RWPE2 (cell line): ENCODE measurements around the gene JUP.

Source experiments
- ATAC-seq: fragments of 200-7000 bp; cut with Tn5 transposase; 3 replicates; pipeline ENCODE4 v1.9.1; 2021; ENCODE audit warnings: low read depth
- DNase-seq: peaks from one replicate; pipeline ENCODE4 v3.0.0-alpha.2; 2020; ENCODE audit warnings: low spot score
- H3K27ac ChIP-seq: fragments of 450-650 bp; 2 replicates; pipeline ENCODE4 v1.5.1; 2017; ENCODE audit warnings: mild to moderate bottlenecking; ENCODE audit not compliant: poor library complexity, severe bottlenecking
- H3K27me3 ChIP-seq: fragments of 250-450 bp; sonication (Bioruptor Pico); 2 replicates; pipeline ENCODE4 v1.5.1; 2021; ENCODE audit warnings: mild to moderate bottlenecking, moderate library complexity; ENCODE audit not compliant: insufficient read depth, poor library complexity, severe bottlenecking
- H3K36me3 ChIP-seq: fragments of 250-450 bp; sonication (Bioruptor Pico); 2 replicates; pipeline ENCODE4 v1.5.1; 2020; ENCODE audit warnings: low read depth, mild to moderate bottlenecking, moderate library complexity
- H3K4me1 ChIP-seq: fragments of 250-450 bp; sonication (Bioruptor Pico); 2 replicates; pipeline ENCODE4 v1.5.1; 2021; ENCODE audit warnings: mild to moderate bottlenecking, moderate library complexity; ENCODE audit not compliant: insufficient read depth, poor library complexity, severe bottlenecking
- H3K4me3 ChIP-seq: fragments of 250-450 bp; sonication (Bioruptor Pico); 2 replicates; pipeline ENCODE4 v1.5.1; 2021; ENCODE audit warnings: mild to moderate bottlenecking, moderate library complexity; ENCODE audit not compliant: severe bottlenecking
- H3K9me3 ChIP-seq: fragments of 250-450 bp; sonication (Bioruptor Pico); 2 replicates; pipeline ENCODE4 v1.5.1; 2021; ENCODE audit warnings: mild to moderate bottlenecking, moderate library complexity; ENCODE audit not compliant: severe bottlenecking
- TF ChIP-seq, protein P1 (sequence below): fragments of 450-650 bp; IDR thresholded peaks from one replicate; pipeline ENCODE4 v1.5.1; 2017; ENCODE audit warnings: mild to moderate bottlenecking, moderate library complexity; ENCODE audit not compliant: poor library complexity, severe bottlenecking

JUP gene

DNA sequence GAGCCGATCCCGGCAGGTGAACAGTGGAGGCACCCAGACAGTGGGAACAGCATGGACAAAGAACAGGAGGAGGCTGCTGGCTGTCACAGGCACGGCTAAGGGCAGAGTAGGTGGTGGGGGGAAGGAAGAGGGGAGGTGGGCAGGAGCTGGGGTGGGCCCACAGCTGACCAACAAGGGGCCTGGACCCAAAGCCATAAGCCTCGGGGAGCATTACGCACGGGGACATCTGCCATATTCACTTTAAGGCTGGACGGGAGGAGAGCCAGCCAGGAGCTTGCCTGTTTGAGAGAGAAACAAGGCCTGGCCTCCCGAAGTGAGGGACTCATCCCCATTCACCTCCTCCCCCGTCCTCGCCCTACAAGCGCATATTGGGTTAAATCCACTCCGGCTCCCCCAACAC lies 32.4 kb downstream of the JUP start:
- no peaks in the 10 kb centered on the region for H3K9me3 ChIP-seq
- ATAC-seq (no peak), DNase-seq (no peak)
- no peak overlapping the region for H3K27ac ChIP-seq
- H3K4me1 ChIP-seq: no peaks in the 10 kb centered on the region
- TF ChIP-seq, protein P1, sequence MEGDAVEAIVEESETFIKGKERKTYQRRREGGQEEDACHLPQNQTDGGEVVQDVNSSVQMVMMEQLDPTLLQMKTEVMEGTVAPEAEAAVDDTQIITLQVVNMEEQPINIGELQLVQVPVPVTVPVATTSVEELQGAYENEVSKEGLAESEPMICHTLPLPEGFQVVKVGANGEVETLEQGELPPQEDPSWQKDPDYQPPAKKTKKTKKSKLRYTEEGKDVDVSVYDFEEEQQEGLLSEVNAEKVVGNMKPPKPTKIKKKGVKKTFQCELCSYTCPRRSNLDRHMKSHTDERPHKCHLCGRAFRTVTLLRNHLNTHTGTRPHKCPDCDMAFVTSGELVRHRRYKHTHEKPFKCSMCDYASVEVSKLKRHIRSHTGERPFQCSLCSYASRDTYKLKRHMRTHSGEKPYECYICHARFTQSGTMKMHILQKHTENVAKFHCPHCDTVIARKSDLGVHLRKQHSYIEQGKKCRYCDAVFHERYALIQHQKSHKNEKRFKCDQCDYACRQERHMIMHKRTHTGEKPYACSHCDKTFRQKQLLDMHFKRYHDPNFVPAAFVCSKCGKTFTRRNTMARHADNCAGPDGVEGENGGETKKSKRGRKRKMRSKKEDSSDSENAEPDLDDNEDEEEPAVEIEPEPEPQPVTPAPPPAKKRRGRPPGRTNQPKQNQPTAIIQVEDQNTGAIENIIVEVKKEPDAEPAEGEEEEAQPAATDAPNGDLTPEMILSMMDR: no peak
- H3K36me3 ChIP-seq: peaks cover 64% of the 10 kb centered on the region
- H3K4me3 ChIP-seq: no peak overlapping the region
- H3K27me3 ChIP-seq: no peaks in the 10 kb centered on the region

DNA sequence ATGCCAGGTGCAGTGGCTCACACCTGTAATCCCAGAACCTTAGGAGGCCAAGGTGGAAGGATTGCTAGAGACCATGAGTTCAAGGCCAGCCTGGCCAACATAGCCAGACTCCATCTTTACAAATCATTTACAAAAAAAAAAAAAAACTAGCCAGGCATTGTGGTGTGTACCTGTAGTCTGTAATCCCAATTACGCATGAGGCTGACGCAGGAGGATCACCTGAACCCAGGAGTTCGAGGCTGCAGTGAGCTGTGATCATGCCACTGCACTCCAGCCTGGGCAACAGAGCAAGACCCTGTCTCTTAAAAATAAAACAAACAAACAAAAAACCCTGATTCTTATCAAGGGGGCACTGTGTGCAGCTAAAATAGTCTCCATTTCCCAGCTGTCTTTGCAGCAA lies 35.2 kb downstream of the JUP start:
- no peak for ATAC-seq
- TF ChIP-seq, protein P1: no peak

DNA sequence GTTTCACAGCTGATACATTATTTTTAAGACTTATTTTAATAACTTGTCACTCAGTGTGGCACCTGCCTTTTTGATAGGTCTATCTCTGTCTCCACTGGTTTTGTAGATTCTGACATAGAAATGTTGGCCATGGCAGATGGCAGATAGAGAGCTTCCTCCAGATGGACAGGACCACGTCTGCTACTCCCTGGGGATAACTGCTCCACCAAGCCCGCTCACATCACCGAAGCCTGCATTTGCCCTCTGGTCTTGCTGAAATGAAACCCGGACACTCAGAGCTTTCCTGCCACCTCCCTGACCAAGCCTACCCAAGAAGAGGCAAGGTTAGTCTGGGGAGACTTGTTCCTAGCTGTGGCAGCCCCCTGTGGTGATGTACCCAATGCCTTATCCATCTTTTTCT lies 35.6 kb downstream of the JUP start:
- TF ChIP-seq, protein P1: no peak
- ATAC-seq (no peak), DNase-seq (no peak)
- H3K9me3 ChIP-seq: no peaks in the 10 kb centered on the region
- H3K27ac ChIP-seq: no peak overlapping the region
- no peaks in the 10 kb centered on the region for H3K4me1 ChIP-seq
- H3K36me3 ChIP-seq: peaks cover 34% of the 10 kb centered on the region
- no peak overlapping the region for H3K4me3 ChIP-seq
- no peaks in the 10 kb centered on the region for H3K27me3 ChIP-seq

More for the DNA sequence above, 35.2 kb downstream of the JUP start:
- Histone ChIP-seq H3K9me3 (no peaks in the 10 kb centered on the region), H3K27ac (no peak overlapping the region), H3K36me3 (peaks cover 38% of the 10 kb centered on the region), H3K27me3 (no peaks in the 10 kb centered on the region), H3K4me1 (no peaks in the 10 kb centered on the region), H3K4me3 (no peak overlapping the region)
- no peak for DNase-seq

DNA sequence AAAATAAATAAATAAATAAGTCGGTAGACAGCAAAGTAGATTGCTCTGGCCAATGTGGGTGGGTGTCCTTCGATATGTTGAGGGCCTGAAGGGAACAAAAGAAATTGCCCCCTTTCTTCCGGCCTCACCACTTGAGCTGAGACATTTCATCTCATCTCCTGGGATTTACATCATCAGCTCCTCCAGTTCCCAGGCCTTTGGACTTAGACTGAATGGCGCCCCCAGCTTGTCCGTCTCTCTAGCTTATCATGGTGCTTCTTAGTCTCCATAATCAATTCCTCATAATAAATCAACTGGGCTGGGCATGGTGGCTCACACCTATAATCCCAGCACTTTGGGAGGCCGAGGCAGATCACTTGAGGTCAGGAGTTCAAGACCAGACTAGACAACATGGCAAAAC lies 38.2 kb downstream of the JUP start:
- DNase-seq: no peak
- no peak for ATAC-seq
- Histone ChIP-seq H3K27me3 (no peaks in the 10 kb centered on the region), H3K4me3 (no peak overlapping the region), H3K27ac (no peak overlapping the region), H3K9me3 (no peaks in the 10 kb centered on the region), H3K4me1 (no peaks in the 10 kb centered on the region), H3K36me3 (peaks cover 8% of the 10 kb centered on the region; the same call in 1 of the 2 replicates)
- TF ChIP-seq, protein P1: no peak

DNA sequence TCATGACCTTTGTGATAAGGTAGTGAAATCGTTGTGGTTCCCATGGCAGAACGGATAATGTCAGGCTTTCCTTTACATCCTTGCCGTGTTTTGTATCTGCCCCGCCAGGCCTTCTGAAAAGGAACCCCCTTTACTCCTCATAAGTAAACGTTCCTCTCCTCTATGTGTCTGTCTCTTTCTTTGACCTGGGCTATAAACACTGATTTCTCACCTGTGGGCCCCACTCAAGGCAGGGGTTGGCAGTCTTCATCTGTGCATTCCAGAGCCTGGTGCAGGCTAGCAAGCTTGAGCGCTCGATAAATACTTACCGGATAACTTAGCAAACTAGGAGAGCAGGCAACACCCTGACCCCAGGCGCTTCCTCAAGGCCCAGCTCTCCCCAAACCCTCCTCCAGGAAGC lies 44.8 kb downstream of the JUP start:
- ATAC-seq (no peak), DNase-seq (no peak)
- no peaks in the 10 kb centered on the region for H3K27me3 ChIP-seq
- H3K9me3 ChIP-seq: no peaks in the 10 kb centered on the region
- no peak overlapping the region for H3K4me3 ChIP-seq
- no peaks in the 10 kb centered on the region for H3K36me3 ChIP-seq
- peaks cover 22% of the 10 kb centered on the region for H3K4me1 ChIP-seq
- no peak overlapping the region for H3K27ac ChIP-seq
- TF ChIP-seq, protein P1: no peak
